Eye (tissue), 1 donor: Measurements from ENCODE around the gene OXLD1.

Source experiments
- DNase-seq: peaks from one replicate; pipeline ENCODE4 v3.0.0-alpha.2; 2015

OXLD1 gene

DNA sequence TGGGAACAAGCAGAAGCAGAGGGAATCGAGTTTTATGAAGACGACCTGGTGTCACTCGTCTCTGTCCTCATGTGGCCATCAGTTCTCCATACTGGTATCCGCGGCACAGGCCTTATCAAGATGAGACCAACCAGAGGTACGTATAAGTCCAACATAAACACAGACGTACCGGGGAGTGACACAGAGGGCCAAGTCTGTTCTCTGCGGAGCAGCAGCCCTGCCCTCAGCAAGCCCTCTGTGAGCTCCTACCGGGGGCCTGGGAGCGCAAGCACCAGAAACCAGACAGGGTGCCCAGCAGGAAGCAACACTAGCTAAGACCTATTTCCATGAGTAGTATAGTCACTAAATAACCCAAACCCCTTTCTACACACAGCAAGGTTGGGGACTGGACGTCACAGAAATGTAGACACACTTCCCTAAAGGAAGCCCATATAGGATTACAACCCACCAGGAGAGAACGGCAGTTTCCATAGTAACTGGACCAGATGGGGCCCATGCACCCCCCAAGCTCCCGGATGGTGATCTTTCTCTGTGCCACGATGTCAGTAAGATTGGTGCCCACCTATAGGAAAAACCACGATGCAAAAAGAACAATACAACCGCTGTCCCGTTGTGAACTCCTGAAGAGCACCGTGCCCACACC lies 16.3 kb upstream of the OXLD1 start:
- peak; percentile 30 for DNase-seq

DNA sequence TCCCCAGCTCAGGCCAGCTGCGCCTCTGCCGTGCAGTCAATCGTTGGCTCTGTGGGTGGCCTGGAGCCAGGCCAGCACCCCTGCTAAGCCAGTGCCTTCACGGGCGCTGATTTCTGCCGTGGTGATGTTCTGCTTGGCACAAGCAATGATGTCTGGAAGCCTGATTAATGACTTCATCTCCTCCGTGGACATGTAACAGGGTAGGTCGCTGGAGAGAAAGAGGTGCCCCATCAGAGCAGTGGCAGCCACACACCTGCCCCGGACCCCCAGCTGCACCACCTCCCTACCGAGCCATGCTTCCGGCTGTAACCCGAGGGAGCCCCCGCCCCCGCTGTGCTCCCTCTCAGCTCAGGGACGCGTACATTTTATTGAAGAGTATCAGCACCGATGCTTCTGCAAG lies 15.3 kb upstream of the OXLD1 start:
- DNase-seq, result no peak

DNA sequence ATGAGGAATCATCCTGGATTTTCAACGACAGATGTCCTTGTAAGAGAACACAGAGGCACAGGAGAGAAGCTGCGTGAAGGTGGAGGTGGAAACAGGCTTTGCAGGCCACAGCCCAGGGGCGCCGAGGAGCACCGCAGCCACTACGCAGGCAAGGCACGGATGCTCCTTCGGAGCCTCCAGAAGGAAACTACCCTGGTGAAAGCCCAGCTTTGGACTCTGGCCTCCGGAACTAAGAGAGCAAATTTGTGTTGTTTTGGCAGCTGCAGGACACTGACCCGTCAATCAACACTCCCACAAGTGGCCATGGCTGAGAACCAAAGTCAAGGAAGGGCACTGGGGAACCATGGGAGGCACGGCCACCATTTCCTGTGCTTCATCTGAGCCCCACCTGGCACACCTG lies 13.7 kb upstream of the OXLD1 start:
- DNase-seq, result no peak

DNA sequence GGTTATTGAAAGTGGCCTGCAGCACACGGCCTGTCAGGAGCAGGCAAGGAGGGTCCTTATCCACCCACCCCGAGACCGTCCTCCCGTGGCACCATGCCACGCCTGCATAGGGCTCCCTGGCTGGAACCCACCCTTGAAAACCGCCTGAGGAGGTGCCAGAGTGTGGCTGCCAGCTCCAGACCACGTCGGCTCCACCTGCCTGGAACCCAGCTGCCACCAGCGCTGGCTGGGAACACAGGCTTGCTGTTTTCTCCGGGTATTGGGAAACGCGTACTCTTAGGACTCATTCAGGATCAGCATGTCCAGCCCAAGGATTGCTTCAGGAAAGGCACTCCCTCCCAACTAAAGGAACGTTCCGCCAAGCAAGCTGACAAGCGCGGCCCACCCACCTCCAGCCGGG lies 10.5 kb upstream of the OXLD1 start:
- DNase-seq, result no peak

DNA sequence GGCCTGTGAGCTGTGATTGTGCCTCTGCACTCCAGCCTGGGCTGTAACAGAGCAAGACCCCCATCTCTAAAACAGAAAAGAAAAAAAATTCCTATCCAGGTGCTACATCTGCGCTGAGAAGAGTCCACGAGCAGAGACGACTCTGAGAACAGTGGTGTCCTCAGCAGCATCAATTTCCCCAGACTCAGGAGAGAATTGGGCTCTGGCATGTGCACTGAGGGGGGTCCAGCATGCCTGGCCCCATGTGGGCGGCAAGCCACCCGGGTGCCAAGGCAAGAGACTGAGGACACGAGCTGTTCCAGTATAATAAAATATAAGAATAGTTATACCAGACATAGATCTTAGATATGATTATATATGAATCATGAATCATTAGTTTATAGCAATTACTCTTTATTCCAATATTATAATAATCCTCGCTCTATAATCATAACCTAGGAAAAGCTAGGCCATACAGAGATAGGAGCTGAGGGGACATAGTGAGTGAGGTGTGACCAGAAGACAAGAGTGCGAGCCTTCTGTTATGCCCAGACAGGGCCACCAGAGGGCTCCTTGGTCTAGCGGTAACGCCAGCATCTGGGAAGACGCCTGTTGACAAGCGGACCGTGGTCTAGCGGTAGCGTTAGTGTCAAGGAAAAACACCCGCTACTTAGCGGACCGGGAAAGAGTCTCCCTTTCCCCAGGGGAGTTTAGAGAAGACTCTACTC lies 9.3 kb upstream of the OXLD1 start:
- DNase-seq, result peak; percentile 21

DNA sequence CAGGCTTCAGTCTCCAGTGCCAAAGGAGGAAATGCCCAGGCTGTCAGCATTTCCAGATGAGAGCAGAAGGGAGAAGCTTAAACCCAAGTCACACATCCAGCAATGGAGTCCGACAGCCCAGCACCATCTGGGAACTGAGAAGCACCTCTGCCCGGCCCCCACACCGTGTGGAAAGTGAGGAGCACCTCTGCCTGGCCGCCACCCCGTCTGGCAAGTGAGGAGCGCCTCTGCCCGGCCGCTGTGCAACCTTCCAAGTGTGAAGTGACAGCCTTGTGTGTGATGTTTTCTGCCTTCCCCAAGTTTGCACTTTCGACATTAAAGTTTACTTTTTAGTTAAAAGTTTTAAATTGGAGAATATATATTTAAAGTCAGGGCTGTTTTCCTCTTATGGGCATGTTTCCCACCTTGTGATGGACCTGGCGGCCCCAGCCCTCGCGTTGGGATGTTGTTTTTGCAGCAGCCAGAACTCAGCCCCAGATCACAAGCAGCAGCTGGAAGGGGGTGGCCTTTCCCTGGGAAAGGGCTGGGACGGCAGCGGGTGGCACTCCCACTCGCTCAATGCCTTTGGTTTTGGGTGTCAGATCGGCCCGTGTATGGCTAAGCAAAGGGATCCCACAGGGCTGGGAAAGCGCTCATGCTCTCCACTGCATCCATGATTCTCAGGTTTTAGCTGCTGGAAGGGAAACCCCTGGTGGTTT lies 7.3 kb upstream of the OXLD1 start:
- DNase-seq, result no peak

DNA sequence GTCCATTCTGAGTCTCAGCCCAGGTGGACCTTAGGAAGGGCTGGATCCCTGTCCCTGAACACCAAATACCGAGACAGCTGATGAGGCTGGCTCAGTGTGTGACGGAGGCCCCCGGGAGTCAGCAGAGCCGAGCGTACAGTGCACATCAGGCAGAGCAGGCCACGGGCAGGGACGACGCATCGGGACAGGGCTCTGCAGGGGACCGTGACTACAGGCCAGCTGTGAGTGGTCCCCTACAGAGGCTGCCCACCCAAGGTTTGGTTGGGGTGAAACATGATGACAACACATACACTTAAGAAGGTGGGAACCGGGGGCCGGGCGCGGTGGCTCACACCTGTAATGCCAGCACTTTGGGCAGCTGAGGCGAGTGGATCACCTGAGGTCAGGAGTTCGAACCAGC lies 6.5 kb upstream of the OXLD1 start:
- no peak for DNase-seq

DNA sequence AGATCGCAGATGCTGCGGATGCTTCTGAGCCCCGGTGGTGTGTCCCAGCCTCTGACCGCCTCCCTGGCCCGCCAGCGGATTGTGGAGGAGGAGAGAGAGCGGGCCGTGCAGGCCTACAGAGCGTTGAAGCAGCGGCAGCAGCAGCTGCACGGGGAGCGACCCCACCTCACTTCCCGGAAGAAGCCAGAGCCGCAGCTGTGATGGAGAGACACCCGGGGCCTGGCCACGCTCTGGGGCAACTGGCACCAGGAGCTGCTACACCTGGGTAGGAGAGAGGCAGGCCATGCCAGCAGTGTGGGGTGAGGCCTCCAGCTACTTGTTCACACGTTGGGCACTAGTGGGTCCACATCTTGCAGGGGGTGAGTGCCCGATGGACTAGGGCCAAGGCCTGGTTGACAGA lies 6.1 kb upstream of the OXLD1 start:
- DNase-seq, result no peak

DNA sequence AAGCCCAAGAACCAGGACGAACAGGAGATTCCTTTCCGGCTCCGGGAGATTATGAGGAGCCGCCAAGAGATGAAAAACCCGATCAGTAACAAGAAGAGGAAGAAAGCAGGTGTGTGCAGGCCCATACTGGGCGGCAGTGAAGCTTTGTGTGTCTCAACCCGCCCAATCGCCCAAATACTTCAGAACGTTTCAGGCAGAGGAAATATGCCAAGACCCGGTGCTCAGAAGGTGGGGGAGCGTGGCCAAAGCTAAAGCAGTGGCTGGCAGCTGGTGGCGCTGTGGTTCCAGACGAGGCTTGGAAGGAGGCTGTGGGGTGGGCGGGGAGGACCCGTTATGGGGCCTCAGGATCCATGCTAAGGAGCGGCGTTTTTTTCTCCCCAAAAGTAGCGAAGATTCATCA lies 1.3 kb upstream of the OXLD1 start:
- no peak for DNase-seq

DNA sequence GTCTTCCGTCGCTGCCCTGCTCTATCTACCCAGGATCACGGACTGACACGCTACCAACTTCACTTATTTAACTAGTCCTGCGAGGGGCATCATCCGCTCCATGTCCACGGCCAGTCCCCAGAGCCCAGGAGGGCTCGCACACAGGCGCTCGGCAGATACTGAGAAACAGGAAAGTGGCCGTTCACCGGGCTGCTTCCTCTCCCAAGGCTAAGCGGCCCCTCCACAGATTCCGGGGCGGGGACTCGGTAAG lies 388 bp downstream of the OXLD1 start:
- DNase-seq, result no peak

DNA sequence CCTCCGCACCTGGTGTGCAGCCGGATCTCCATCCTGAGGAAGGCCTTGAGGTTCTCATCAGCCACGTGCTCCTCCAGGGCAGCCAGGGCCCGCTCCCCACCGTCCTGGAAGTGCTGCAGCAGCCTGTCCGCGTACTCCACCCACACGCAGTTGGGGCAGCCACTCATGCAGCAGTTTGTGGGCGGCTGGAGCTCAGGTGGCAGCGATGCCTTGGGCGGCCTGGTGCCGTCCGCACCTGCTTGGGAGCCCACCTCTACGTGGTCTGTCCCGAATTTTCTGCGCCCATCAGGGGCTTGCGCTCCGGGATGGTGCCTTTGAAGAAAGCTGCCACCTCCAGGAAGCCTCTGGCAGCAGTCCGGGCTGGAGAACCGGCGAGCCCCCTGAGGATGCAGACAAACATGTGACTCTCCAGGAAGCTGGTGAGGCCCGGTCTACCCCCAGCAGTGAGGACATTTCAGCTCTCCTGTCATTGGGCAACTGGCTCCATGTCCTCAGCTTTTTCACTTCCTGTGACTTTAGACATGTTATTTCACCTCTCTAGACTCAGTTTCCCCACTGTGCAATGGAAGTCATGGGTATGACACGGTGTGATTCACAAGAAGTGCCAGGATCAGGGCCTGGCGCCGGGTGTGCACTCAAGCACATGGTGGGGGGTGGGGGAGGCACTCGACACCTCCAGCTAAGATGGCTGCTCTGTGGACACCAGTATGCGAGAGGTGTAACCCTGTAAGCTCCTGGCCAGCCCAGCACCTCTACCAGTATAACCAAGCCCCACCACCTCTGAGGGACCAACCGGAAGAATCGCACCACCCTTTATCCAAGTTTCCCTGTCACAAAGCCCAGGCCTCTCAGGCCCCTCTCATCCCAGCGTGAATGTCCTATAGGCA lies 957 bp downstream of the OXLD1 start:
- DNase-seq, result no peak

DNA sequence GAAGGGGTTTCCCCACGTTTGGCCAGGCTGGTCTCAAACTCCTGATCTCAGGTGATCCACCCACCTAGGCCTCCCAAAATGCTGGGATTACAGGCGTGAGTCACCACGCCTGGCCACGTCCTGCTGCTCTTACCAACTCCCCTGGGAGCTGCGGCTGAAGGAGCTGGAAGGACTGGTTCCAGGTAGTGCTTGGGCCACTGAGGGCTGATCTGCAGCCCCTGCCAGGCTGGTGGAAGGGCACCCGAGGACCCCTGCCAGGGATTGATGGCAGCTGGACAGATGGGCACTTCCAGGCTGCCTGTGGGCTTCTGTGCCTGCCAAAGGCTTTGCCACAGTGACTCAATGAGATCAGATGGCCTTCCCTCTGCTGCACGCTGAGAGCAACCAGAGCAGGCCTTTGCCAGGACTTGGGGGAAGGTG lies 2.3 kb downstream of the OXLD1 start:
- DNase-seq, result no peak

DNA sequence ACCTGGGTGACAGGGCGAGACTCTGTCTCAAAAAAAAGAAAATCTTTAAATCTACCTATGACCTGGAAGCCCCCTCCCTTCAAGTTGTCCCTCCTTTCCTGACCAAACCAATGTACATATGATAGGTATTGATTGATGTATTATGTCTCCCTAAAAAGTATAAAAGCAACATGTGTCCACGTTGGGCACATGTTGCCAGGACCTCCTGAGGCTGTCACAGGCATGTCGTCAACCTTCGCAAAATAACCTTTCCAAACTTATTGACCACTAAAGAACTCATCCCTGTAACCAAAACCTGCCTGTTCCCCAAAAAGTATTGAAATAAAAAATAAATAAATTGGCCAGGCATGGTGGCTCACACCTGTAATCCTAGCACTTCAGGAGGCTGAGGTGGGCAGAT lies 4.4 kb downstream of the OXLD1 start:
- no peak for DNase-seq

DNA sequence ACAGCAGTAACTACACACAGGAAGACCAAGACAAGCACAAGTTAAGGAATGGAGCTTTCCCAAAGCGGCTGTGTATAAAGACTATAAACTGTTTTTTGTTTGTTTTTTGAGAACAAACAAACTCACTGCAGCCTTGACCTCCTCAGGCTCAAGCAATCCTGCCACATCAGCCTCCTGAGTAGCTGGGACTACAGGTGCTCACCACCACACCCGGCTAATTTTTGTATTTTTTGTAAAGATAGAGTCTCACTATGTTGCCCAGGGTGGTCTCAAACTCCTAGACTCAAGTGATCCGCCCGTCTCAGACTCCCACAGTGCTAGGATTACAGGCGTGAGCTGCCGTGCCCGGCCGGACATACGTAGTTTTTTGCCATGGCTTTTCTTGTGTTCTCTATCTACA lies 6.0 kb downstream of the OXLD1 start:
- DNase-seq, result no peak

DNA sequence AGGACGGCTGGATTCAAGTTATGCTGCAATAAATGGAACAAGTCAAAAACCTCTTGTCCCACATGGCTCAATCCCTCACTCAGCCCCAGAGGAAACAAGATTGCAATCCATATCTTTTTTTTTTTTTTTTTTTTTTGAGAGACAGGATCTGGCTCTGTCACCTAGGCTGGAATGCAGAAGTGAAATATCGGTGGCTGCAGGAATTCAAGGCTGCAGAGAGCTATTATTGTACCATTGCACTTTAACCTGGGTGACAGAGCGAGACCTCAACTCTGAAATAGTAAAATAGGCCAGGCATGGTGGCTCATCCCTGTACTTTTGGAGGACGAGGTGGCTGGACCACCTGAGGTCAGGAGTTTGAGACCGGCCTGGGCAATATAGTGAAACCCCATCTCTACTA lies 7.4 kb downstream of the OXLD1 start:
- no peak for DNase-seq

DNA sequence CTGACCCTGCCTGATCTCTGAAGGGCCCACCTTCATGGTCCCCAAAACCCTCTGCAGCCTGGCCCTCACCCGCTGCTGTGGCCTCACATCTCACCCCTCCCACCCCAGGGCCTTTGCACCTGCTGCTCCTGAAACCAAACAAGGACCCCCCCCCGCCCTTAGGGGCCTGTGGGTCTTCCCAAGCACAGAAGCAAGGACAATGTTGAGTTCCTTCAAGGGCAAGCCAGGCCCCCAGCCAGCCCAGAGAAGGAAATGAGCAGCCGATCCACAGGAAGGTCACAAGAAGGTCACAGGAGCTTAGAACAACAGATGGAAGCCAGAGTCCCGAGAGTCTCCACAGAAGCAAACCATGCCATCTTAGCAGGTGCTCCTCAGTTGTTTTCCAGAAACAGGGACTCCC lies 9.6 kb downstream of the OXLD1 start:
- DNase-seq, result peak; percentile 38

DNA sequence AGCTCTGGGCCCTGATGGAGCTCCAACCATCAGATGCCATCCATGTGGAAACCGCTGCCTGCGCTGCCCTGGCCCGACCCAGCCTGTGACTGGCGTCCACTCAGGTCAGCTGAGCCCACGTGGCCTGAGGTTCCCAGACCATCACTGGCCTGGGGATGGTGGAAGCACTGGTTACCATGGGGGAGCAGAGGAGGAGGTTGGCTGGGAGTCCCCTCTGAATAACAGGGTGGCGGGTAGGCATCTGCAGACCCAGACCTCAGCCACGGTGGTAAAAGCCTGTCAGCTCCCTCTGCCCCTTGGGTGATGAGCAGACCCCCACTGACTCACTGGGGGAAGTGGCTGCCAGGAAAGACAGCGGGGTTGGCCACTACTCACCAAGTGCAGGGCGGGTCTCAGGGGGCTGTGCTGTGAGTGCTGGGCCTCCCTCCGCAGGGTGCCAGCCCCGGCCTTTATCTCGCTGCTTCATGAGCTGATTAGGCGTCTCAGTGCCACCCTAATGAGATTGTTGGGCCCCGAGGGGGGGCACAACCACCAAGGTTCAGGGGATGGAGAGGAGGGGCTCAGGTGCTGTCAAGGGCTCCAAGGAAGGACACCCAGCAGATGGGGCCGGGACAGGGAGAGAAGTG lies 10.2 kb downstream of the OXLD1 start, which contains the start of gene PDE6G:
PDE6G (minus strand) TSS at position 425 of the 626 bp plus-strand sequence. CDS start 3,237 bp downstream, outside the sequence.
- no peak for DNase-seq

DNA sequence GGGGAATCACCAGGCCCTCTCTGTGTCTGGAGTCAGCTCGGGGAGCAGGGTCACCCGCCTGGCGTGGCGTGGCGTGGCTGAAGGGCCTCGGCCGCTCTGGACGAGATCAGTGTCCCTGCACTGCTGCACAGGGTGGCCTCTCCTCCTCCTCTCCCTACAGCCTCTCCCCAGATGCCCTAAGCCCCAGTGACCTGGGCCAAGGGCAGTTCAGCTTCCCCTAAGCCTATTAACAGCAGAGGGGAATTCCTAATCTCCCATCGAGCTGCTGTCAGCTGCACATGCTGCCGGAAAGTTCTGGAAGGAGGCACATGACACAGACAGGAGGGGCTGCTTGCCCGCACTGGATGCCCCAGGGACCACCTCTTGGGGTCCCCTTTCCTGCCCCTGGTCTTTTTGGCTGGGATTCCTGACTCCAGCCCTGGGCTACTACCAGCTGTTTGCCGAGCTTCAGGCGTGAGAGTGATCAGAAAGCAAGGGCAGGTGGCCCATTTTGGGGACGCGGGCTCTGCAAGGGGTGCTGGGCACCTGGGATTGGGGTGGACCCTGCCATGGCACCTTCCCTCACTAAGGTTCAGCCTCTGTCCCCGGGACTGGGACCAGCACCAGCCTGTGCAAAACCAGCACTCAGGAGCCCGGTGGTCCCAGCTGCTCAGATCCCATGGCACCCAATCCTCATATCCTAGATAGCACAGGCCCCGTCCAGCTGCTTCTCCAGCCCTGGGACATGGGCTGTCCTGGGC lies 10.9 kb downstream of the OXLD1 start:
- DNase-seq, result no peak

DNA sequence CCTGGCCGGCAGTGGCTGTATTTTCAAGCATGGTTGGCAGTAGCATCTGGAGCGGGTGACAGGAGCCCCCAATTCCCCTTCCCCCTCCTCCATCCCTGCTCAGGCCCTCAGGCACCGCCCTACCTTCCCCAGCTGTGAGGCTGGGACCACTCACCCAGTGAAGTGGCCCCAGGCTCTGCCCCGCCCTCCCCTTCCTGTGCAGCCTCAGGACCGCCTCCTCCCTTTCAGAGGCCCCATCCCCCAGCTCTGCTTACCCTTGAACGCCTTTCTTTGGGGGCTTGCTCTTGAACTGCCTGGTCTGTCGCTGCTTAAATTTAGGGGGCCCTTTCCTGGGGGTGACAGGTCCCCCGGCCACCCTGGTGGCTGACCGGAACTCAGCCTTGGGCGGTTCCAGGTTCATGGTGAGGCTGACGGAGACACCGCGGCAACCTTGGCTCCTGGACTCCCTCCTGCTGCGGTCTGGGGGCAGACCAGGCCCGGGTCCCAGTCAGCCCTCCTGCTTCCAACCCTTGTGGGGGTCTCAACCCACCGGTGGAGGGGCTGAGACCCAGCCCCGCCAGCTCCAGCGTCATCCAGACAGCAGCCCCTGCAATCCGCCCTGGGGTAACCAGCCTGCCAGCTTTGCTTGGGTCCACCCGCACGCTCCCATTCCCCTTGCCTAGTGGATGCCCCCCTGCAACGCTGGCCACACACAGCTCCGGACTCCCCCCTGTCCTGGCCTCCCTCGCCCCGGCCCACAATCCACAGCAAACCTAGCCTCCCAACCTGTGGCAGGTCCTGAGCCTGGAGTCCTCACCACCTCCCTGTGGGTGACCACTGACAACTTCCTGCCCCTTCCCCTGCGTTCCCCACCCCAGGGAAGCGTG lies 13.3 kb downstream of the OXLD1 start:
- peak; percentile 49 for DNase-seq

DNA sequence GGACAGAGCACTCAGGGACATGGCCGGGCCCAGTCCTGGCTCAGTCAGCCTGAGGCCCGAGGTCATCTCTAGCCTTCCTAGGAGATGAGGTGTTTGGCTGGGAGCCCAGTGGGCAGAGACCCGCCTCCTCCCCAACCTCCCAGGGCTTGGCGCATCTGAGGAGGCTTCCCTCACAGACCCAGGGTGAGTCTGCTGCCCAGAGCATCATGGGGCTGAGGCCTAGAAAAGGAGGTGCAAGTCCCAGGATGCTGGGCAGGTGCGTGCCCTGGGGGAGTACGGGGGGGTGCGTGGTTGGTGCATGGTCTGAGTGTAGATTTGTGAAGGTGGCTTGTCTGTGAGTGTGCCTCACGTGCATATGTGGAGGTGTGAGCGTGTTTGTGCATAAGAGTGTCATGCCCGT lies 14.7 kb downstream of the OXLD1 start:
- peak; percentile 30 for DNase-seq

DNA sequence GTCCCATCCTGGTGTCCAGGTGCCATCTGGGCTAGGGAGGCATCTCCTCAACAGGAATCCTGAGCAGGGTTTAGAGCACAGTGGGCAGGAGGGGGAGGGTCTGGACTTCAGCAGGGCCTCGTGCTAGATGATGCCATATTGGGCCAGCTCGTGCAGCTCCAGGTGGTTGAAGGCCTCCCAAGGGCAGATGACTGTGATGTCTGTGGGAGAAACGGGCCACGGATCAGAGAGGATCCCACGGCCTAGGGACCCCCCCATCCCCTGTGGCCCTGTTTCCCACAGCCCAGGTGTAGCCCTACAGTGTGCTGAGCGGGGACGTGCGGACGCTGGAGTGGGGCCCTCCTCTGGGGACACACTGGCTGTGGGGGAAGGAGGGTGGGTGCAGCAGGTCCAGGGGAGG lies 15.5 kb downstream of the OXLD1 start:
- DNase-seq, result no peak
